ENCODE results near the gene RHOBTB3. TPM values are rescaled to one million over a fixed set of nuclear protein-coding genes. Genes with fewer than 3 reads are reported as not detected.
A peak's percentile ranks its signal among the peaks of the same experiment; 100 is the strongest.

RHOBTB3 gene
- total RNA-seq, 4 donors from 2014 or later, result 109 to 245 (median 183) TPM

DNA sequence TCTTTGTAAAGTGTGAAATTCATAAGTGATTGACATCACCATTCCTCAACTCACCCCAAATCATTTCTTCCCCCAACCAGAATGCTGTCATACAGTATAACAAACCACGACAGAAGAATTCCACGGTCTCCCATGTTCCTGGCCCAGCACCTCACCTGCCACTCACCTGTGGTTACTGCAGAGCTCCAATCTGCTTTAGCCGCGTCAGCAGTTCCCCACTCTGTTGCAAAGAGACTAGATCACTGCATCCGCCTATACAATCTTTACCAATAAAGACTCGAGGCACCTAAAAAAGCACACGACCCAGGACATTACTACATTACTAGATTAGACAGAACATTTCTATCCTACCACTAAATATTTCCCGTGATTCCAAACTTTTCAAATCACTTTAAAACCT, 85.2 kb downstream of the RHOBTB3 start:
- DNase-seq (ENCODE audit: low spot score) (no peak), ATAC-seq (ENCODE audit: low FRiP score) (no peak)
- TF ChIP-seq, protein P1, sequence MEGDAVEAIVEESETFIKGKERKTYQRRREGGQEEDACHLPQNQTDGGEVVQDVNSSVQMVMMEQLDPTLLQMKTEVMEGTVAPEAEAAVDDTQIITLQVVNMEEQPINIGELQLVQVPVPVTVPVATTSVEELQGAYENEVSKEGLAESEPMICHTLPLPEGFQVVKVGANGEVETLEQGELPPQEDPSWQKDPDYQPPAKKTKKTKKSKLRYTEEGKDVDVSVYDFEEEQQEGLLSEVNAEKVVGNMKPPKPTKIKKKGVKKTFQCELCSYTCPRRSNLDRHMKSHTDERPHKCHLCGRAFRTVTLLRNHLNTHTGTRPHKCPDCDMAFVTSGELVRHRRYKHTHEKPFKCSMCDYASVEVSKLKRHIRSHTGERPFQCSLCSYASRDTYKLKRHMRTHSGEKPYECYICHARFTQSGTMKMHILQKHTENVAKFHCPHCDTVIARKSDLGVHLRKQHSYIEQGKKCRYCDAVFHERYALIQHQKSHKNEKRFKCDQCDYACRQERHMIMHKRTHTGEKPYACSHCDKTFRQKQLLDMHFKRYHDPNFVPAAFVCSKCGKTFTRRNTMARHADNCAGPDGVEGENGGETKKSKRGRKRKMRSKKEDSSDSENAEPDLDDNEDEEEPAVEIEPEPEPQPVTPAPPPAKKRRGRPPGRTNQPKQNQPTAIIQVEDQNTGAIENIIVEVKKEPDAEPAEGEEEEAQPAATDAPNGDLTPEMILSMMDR (IDR thresholded peaks at IDR 0.05), result no peak

- no peak for ATAC-seq (ENCODE audit: low FRiP score)
These were observed 85.6 kb downstream of the RHOBTB3 start for GRCh38 chr5:95816776-95817175.

GRCh38 chr5:95817430-95817829, 86.3 kb downstream of the RHOBTB3 start:
- ATAC-seq (ENCODE audit: low FRiP score) (no peak), DNase-seq (ENCODE audit: low spot score) (no peak)
- TF ChIP-seq, protein P1 (IDR thresholded peaks at IDR 0.05), result no peak

More at GRCh38 chr5:95816776-95817175, 85.6 kb downstream of the RHOBTB3 start:
- TF ChIP-seq, protein P1 (IDR thresholded peaks at IDR 0.05), result no peak
- DNase-seq (ENCODE audit: low spot score), result no peak

DNA sequence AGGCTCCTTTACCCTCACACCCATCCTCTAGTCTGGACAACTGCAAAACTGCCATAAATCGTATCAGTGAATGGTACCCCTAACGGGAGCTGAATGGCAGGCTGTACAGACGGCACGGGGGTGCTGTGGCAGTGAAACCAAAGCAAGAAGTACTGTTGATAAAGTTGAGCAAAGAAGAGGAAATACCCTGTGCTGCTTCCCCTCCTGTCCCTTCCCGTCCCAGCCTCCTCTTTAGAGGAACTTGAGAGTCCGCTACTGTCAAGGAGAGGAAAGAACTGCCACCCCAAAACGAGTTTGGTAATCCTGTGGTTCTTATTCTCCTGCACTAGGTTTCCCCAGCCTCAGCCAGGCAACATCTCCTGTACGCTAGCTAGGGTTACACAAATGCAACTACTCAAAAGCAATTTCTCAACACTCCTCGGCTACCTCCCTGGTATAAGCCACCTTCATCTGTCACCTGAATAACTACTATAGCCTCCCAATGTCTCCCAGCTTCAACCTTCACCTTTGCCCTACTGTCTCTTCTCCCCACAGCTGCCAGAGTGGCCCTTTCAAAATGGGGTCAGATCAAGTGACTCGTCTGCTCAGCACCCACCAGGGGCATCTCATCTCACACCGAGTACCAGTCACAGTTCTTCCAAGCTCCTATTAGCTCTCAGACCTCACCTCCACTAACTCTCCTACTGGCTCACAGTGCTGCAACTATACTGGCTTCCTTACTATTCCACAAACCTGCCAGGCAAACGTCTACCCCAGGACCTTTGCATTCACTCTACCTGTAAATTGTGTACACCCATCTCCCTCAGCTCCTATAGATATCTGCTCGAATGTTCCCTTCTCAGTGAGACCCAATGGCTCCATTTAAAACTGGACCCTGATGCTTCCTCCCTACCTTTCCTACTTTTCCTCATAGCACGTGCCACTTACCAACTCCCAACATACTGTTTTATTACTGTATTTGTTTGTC, 87.3 kb downstream of the RHOBTB3 start:
- ATAC-seq (ENCODE audit: low FRiP score), result no peak
- TF ChIP-seq, protein P1 (IDR thresholded peaks at IDR 0.05), result no peak
- DNase-seq (ENCODE audit: low spot score), result no peak

GRCh38 chr5:95821110-95822021, 90.2 kb downstream of the RHOBTB3 start:
- no peak for ATAC-seq (ENCODE audit: low FRiP score)
- no peak for DNase-seq (ENCODE audit: low spot score)
- TF ChIP-seq, protein P1 (IDR thresholded peaks at IDR 0.05), result no peak

GRCh38 chr5:95822043-95822541, 91.0 kb downstream of the RHOBTB3 start:
- ATAC-seq (ENCODE audit: low FRiP score) (peak; percentile 42), DNase-seq (ENCODE audit: low spot score) (no peak)
- TF ChIP-seq, protein P1 (IDR thresholded peaks at IDR 0.05), result no peak
